GM18873 (cell line): ENCODE measurements around the gene BTD.

Experiments used
- ATAC-seq: cut with Tn5 transposase; IDR thresholded peaks from one replicate; pipeline ENCODE4 v1.9.1; 2021; ENCODE audit warnings: mild to moderate bottlenecking, moderate library complexity, moderate number of reproducible peaks; ENCODE audit not compliant: unreplicated experiment, low FRiP score

Gene BTD, protein sequence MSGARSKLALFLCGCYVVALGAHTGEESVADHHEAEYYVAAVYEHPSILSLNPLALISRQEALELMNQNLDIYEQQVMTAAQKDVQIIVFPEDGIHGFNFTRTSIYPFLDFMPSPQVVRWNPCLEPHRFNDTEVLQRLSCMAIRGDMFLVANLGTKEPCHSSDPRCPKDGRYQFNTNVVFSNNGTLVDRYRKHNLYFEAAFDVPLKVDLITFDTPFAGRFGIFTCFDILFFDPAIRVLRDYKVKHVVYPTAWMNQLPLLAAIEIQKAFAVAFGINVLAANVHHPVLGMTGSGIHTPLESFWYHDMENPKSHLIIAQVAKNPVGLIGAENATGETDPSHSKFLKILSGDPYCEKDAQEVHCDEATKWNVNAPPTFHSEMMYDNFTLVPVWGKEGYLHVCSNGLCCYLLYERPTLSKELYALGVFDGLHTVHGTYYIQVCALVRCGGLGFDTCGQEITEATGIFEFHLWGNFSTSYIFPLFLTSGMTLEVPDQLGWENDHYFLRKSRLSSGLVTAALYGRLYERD

DNA sequence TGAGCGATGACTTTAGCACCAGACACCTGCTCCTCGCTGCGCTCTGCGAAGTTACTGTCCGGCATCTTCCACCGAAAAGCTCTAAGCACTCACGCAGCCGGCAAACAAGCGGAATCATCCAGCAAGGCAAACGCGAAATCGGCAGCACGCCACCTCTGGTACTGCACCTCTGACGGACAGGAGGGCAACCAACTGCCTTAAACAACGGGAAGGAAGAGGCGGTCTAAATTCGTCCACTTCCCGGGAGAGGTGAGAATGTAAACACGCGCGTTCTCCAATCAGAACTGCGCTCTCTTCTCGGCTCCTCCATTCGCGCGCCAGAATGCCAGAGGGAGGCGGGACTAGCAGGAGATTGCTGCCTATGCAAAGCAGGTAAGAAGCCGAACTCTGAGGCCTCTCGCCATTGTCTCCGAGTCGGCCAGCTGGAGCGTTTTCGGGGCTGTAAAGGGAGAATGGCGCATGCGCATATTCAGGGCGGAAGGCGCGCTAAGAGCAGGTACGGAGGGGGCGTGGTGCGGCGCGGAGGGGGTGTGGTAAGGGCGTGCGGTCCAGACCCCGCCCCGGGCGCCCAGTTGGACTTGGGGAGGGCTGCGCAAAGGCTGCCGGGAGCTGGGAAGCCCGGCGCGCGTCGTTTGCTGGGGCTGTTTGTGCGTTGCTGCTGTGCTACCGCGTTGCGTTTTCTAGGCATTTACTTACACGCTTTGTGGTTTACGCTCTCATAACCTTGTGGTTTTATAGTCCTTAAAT lies at the start of gene BTD, which contains the start of gene HACL1:
TSS of gene BTD (plus strand) at position 347 of the 747 bp plus-strand sequence. CDS start 33,695 bp downstream, outside the sequence.
TSS of gene HACL1 (minus strand) at position 171 of the 747 bp plus-strand sequence. CDS start at position 65, 106 bp downstream.
- ATAC-seq, result peak; percentile 93

DNA sequence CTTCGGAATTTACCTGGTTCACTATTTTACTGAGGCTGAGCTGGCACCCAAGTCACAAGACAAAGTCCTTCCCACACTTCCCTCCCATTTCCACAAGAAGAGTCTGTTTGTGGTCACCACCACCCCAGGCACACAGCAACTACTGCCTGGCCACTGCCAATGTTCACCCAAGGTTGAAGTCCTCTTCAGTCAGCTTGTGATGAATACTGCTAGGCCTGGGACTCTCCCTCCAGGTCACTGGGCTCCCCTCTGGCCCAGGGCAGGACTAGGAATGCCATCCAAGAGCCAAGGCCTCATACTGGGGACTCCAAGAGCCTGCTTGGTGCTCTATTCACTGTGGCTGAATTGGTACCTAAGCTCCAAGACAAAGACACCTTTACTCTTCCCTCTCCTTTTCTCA lies 49.6 kb upstream of the BTD start:
- ATAC-seq, result no peak

DNA sequence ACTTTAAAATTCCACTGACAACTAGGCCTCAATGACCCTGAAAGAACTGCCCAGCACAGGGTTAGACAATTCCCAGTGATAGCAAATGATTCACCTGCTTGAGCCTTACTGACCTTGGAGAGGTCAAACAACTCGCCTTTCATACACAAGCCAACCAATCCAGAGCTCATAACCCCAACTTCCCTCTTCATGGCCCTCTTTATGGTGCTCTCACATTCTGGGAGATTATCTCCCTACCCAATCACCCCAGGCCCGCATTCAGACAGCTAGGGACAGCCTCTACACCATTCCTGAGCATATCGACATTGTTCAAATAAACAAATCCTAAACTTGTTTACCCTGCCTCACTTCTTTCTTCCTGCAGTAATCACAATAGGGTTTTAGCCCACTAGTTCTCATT lies 47.8 kb upstream of the BTD start:
- no peak for ATAC-seq

DNA sequence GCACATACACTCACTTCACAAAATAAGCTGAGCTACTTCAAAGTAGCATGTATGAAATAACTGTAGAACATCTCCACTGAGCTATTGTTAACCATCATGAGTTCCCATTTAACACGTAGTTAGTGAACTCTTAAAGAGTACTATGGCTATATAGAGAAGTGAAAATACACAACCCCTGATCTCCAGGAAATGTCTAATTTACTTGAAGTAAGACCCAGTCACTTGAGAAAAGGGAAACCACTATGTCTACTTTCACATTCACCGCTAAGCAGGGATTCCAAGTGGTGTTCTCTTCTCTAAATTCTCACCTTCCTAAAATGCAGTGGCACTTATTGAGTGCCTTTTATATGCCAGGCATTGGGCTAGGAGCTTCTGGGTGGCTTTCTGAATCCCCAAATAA lies 45.0 kb upstream of the BTD start:
- peak; percentile 78 for ATAC-seq

DNA sequence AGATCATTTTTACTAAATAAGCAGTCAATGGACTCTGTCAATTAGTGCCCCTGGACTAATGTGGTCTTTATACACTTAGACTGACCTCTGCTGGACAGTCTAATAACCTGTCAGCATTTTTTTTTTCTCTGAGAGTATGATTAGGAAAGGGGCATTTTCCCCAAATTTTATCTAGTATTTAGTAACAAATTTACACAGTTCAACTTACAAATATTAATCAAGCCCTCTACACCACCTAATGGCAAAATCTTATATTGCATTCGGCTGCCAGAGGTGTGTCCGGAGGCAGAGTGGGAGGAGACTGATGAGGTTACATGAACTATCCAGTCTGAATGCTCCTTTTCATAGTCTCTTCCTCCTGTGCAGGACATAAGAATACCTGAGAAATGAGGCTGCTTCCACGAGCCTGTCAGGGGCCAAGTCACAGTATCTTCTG lies 44.0 kb upstream of the BTD start:
- peak; percentile 53 for ATAC-seq

DNA sequence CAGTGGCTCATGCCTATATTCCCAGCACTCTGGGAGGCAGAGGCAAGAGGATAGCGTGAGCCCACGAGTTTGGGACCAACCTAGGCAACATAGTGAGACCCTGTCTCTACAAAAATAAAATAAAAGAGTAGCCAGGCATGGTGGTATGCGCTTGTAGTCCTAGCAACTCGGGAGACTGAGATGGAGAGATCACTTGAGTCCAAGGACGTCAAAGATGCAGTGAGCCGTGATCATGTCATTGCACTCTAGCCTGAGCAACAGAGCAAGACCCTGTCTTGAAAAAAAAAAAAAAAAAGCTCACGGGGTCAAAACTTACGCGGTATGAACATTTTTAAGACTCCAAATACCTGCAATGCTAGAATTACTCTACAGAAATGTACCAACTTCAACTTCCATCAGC lies 43.0 kb upstream of the BTD start:
- no peak for ATAC-seq

DNA sequence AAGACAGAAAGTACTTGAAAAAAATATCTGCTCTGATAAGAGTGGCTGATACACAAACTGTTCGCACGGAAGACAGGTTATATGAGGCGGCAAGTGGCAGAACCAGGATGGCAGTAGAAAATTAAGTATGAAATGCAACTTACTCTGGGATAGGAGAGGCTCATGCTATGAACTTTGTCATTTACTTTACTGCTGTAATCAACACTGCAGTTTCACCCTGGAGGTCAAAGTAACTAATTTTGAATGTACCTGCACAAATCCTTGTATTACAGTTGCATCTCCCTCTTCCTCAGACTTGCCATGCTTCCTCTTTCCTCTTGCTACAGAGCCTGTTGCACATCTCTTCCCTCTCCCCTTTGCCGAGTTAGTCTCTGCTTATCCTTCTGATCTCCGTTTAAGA lies 39.0 kb upstream of the BTD start:
- ATAC-seq, result no peak

DNA sequence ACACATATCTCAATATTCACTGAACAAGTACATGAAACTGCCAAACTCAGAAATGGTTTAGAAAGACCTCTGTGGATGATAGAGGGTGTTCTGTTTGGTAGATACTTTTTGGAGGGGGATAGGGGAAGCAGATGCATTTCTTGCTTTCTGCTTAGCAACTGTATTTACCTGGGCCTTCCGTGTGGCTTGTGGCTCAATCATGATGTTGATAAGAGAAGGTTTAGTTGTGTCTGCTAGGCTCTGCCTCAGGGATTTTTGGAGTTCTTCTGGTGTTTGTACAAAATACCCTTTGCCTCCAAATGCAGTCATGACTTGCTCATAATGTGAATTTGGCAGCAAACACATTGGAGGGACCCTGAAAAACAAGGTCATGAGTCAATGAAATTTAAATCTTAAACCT lies 38.4 kb upstream of the BTD start:
- no peak for ATAC-seq

DNA sequence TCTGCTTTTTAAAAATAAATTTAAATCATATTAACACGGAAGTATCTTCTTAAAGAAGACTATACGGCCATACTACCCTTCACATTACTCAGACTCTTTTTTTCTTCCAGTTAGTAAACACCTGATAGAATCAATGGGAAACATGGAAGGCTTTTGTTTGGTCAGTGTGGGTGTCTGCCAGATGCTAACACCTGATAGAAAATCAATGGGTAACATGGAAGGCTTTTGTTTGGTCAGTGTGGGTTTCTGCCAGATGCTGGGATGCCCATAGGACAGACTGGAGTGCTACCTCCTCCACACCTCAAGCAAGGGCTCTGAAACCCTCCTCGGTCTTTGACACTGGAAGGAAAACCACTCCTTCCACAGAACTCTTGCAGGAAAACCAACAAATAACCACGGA lies 29.4 kb upstream of the BTD start:
- ATAC-seq, result no peak

DNA sequence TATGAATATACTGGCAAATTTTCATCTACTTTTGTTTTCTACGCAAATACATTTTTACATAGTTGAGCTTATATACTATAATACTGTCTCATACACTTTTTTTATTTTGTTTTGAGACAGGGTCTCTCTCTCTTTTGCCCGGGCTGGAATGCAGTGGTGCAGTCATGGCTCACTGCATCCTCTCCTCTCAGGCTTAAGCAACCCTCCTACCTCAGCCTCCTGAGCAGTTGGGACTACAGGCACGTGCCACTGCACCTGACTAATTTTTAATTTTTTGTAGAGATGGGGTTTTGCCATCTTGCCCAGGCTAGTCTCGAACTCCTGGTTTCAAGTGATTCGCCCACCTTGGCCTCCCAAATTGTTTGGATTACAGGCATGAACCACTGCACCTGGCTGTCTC lies 26.1 kb upstream of the BTD start:
- no peak for ATAC-seq

DNA sequence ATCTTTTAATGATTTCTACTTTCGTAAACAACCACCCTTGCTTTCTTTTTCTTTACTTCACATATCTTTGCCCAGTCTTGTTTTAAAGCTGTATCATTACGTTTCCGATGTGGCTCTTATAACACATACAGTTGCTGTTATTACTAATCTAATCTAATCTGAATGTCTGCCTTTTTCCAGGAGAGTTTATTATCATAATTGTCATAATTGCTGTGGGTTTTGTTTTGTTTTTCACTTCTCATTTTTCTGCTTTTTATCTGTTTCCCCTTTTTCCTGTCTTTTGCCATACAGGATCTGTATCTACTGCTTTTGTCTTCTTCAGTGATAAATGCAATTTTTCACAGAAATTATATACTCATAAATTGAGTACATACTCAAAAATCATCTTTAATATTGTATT lies 25.1 kb upstream of the BTD start:
- ATAC-seq, result no peak

DNA sequence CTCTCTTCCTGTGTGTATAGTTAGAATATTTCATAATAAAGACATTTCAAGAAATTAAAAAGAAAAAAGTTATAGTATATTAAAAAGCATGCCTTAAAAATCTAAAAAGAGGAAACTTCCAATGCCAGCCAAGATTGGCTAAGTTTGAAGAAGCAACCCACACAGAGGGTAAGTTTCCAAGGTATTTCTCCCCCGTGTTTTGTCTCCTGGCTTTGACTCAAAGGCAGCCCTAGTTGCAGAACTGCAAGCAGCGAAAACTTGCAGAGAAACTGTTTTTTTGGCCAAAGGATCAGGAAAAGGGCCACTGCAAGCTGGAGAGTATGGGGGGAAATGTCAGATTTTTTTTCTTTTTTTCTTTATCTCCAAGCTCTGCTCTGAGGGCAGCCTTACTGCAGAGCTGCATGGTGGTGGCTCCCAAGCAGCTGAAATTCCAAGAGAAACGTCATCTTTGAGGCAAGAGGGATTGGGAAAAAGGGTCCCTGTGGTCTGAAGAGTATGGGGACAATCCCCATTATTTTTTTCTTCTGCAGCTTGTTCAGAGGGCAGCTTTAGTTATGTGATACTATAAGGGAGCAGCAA lies 23.2 kb upstream of the BTD start:
- no peak for ATAC-seq

DNA sequence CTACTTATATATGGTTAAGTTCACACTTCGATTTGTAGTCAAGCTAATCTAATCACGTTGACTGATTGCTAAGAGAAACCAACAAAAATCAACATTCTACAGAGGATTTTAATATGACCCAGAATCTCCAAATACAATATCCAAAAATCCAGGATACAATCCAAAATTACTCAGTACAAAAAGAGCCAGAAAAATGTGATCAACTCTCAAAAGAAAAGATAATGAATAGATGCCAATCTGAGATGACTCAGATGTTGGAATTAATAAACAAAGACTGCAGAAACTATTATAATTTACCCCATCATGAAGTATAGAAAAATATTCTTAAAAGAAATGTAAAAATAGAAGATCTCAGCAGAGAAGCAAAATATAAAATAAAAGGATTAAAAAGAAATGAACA lies 22.5 kb upstream of the BTD start:
- ATAC-seq, result no peak

DNA sequence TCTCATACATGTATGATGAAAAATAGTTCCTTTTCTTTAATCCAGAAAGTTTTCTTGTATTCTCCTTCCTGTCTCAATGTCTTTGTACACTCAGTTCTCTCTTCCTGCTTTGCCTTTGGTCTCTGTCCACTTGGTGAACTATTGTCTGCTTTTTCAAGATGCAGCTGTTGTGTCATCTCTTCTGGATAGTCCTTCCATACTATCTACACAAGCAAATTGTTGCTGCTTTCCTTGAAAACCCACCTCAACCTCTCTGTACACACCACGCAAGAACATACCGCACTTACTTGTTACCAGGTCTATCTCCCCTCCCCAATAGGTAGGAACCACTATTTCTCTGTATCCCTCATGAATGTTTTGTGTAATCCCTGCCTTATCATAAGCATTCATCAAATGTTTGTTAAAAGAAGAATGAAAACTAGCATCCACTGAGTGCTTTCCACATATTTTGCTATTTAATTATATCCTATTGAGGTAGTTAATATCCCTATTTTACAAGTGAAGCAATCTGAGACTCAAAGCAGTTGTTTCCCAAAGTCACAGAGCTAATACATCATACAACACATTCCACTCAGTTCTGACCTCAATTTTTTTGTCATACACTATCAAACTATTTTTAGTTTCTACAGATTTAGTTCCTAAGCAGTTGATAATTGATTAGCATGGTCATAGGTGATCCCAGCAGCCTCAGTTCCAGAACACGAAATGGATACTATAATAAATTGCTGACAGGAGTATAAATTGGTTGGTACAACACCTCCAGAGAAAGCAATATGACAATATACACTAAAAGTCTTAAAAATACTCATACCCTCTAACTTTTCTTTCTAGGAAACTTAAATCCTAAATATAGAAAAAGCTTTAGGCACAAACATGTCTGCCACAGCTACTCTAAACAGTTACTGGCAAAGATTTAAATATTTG lies 19.8 kb upstream of the BTD start:
- ATAC-seq, result no peak

DNA sequence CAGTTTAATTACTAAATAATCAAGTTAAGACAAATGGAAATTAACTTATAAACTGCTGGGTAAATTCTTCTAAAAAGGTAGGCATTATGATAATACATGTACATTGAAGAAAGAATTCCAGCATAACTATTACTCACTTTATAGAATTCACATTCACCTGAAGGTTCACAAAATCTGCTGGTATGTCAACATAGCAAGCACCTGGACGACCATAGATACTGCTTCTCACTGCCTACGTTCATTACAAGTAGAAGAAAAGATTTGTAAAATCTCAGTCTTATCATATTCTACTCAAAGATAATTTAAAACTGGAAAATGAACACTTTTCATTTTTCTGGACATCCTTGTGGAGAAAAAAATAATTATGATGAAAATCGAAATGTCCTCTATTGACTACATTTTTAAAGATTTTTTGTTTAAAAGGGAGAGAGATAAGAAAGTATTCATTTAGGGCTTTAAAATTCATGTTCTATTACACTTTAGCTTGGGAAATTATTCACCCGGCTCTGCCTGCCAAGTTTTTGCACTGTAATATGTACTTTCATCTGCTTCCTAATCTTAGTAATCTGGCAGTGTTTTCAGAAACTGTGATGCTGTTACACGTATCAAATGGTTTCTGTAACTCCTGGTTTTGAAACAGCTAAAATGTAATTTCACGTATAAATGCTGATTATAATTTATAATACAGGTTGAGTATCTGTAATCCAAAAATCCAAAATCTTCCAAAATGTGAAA lies 16.3 kb upstream of the BTD start:
- ATAC-seq, result no peak

DNA sequence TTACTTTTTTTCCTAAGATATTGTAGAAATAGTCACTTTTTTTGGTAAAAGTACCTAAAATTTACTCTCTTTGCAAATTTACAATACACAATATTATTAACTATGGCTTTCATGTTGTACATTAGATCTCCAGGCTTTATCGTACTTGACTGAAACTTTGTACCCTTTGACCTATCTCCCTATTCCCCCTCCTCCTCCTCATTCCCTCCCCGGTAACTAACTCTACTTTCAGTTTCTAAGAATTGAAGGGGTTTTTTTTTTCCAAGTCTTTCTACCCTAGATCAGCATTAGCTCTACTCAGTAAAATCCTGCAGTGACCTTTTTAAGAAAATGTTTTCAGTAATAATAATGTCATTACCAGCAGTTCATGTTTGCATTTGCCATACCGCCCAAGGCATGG lies 10.3 kb upstream of the BTD start:
- no peak for ATAC-seq

DNA sequence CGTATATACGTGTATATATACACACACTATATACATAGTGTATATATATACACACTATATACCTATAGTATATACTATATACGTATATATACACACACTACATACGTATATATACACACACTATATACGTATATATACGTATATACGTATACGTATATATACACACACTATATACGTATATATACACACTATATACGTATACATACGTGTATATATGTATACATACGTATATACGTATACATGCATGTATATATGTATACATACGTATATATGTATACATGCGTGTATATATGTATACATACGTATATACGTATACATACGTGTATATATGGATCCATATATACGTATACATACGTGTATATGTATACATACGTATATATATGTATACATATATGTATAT lies 9.6 kb upstream of the BTD start:
- no peak for ATAC-seq

DNA sequence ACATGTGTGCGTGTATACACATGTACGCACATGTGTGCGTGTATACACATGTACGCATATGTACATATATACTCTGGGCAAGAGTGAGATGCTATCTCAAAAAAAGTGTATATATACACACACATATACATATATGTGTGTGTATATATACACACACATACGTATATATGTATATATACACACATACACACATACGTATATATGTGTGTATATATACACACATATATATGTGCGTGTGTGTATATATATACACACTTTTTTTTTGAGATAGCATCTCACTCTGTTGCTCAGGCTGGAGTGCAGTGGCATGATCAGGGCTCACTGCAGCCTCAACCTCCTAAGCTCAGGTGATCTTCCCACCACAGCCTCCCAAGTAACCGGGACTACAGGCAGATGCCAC lies 8.6 kb upstream of the BTD start:
- ATAC-seq, result no peak

DNA sequence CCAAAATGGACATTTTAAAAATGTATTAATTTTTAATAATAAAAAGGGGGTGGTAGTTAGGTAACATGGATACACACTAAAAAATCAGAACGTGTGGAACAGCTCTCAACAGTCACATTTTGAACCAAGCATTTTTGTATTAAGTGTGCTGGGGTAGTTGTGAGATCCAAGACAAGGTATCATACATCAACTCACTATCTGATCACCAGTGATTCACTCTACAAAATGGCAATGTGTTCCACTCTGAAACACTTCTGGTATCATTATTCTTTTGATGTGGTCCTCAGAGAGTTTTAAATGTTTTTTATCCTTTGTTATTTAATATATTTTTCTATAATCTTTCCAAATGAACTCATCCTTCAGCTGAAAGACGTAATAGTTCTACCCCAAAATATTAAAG lies 5.6 kb upstream of the BTD start:
- no peak for ATAC-seq

DNA sequence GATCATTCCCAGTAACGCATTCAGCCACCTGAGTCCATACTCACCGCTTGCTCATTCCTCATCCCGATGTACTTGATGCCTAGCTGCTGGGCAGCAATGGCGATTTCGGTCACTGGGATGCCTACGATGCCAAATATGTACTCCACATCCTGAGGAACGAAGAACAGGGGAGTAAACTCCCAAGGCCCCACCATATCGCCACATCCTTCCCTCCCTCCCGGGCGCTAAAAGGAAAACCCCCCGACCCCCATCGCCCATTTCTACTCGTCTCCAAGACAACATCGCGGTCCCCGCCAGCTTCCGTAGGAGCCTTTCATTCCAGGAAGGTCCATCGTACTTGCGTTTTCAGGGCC lies 523 bp upstream of the BTD start:
- peak; percentile 1 for ATAC-seq
